ENCODE data around the gene FDCSP. TPM values are rescaled to one million over a fixed set of nuclear protein-coding genes. Genes with fewer than 3 reads are reported as not detected.

FDCSP gene
- polyA plus RNA-seq (2012; ENCODE audit: missing spikeins), result not detected

GRCh38 chr4:70225824-70226223 is at the start of gene FDCSP:
Gene FDCSP (plus strand): TSS chr4:70226124. CDS start chr4:70231195, 5,071 bp downstream.
- FAIRE-seq, result no peak
- no peak for DNase-seq (ENCODE audit: insufficient read length)
- TF ChIP-seq TAF1 (IDR thresholded peaks at IDR 0.05; ENCODE audit: borderline replicate concordance, low read depth, low read length), result no peak
- no peak for TF ChIP-seq POLR2AphosphoS5 (IDR thresholded peaks at IDR 0.05; ENCODE audit: low read depth, low read length)
- TF ChIP-seq POLR2A (IDR thresholded peaks at IDR 0.05; ENCODE audit: low read depth, low read length), result no peak

GRCh38 chr4:70177090-70177489 is 48.8 kb upstream of the FDCSP start:
- DNase-seq (ENCODE audit: insufficient read length) (no peak), FAIRE-seq (no peak)
- TF ChIP-seq TAF1 (IDR thresholded peaks at IDR 0.05; ENCODE audit: borderline replicate concordance, low read depth, low read length), result no peak
- no peak for TF ChIP-seq POLR2A (IDR thresholded peaks at IDR 0.05; ENCODE audit: low read depth, low read length)
- TF ChIP-seq POLR2AphosphoS5 (IDR thresholded peaks at IDR 0.05; ENCODE audit: low read depth, low read length), result no peak

GRCh38 chr4:70178075-70178660 is 47.8 kb upstream of the FDCSP start:
- DNase-seq (ENCODE audit: insufficient read length) (no peak), FAIRE-seq (no peak)
- TF ChIP-seq POLR2A (IDR thresholded peaks at IDR 0.05; ENCODE audit: low read depth, low read length), result no peak
- no peak for TF ChIP-seq TAF1 (IDR thresholded peaks at IDR 0.05; ENCODE audit: borderline replicate concordance, low read depth, low read length)
- no peak for TF ChIP-seq POLR2AphosphoS5 (IDR thresholded peaks at IDR 0.05; ENCODE audit: low read depth, low read length)

- no peak for TF ChIP-seq POLR2AphosphoS5 (IDR thresholded peaks at IDR 0.05; ENCODE audit: low read depth, low read length)
- no peak for TF ChIP-seq TAF1 (IDR thresholded peaks at IDR 0.05; ENCODE audit: borderline replicate concordance, low read depth, low read length)
- TF ChIP-seq POLR2A (IDR thresholded peaks at IDR 0.05; ENCODE audit: low read depth, low read length), result no peak
- DNase-seq (ENCODE audit: insufficient read length), result no peak
- FAIRE-seq, result no peak
Observed at GRCh38 chr4:70179811-70180210, 46.1 kb upstream of the FDCSP start.

- TF ChIP-seq TAF1 (IDR thresholded peaks at IDR 0.05; ENCODE audit: borderline replicate concordance, low read depth, low read length) (no peak), POLR2A (IDR thresholded peaks at IDR 0.05; ENCODE audit: low read depth, low read length) (no peak), POLR2AphosphoS5 (IDR thresholded peaks at IDR 0.05; ENCODE audit: low read depth, low read length) (no peak)
- DNase-seq (ENCODE audit: insufficient read length) (no peak), FAIRE-seq (no peak)
Observed at GRCh38 chr4:70181864-70182263, 44.1 kb upstream of the FDCSP start.

GRCh38 chr4:70182517-70183167 is 43.3 kb upstream of the FDCSP start:
- FAIRE-seq, result peak; percentile 61
- no peak for DNase-seq (ENCODE audit: insufficient read length)
- no peak for TF ChIP-seq TAF1 (IDR thresholded peaks at IDR 0.05; ENCODE audit: borderline replicate concordance, low read depth, low read length)
- TF ChIP-seq POLR2A (IDR thresholded peaks at IDR 0.05; ENCODE audit: low read depth, low read length), result no peak
- TF ChIP-seq POLR2AphosphoS5 (IDR thresholded peaks at IDR 0.05; ENCODE audit: low read depth, low read length), result no peak

- TF ChIP-seq POLR2AphosphoS5 (IDR thresholded peaks at IDR 0.05; ENCODE audit: low read depth, low read length), result no peak
- no peak for TF ChIP-seq POLR2A (IDR thresholded peaks at IDR 0.05; ENCODE audit: low read depth, low read length)
- no peak for TF ChIP-seq TAF1 (IDR thresholded peaks at IDR 0.05; ENCODE audit: borderline replicate concordance, low read depth, low read length)
- no peak for DNase-seq (ENCODE audit: insufficient read length)
Observed at GRCh38 chr4:70183168-70183939, 42.6 kb upstream of the FDCSP start.

GRCh38 chr4:70183940-70184246 is 42.0 kb upstream of the FDCSP start:
- no peak for FAIRE-seq
- DNase-seq (ENCODE audit: insufficient read length), result no peak
- TF ChIP-seq POLR2A (IDR thresholded peaks at IDR 0.05; ENCODE audit: low read depth, low read length) (no peak), POLR2AphosphoS5 (IDR thresholded peaks at IDR 0.05; ENCODE audit: low read depth, low read length) (no peak), TAF1 (IDR thresholded peaks at IDR 0.05; ENCODE audit: borderline replicate concordance, low read depth, low read length) (no peak)

More at GRCh38 chr4:70183168-70183939, 42.6 kb upstream of the FDCSP start:
- FAIRE-seq, result no peak

GRCh38 chr4:70187216-70187615 is 38.7 kb upstream of the FDCSP start:
- TF ChIP-seq POLR2A (IDR thresholded peaks at IDR 0.05; ENCODE audit: low read depth, low read length), result no peak
- TF ChIP-seq POLR2AphosphoS5 (IDR thresholded peaks at IDR 0.05; ENCODE audit: low read depth, low read length), result no peak
- no peak for TF ChIP-seq TAF1 (IDR thresholded peaks at IDR 0.05; ENCODE audit: borderline replicate concordance, low read depth, low read length)
- no peak for FAIRE-seq
- no peak for DNase-seq (ENCODE audit: insufficient read length)

- DNase-seq (ENCODE audit: insufficient read length) (no peak), FAIRE-seq (no peak)
- TF ChIP-seq TAF1 (IDR thresholded peaks at IDR 0.05; ENCODE audit: borderline replicate concordance, low read depth, low read length) (no peak), POLR2A (IDR thresholded peaks at IDR 0.05; ENCODE audit: low read depth, low read length) (no peak), POLR2AphosphoS5 (IDR thresholded peaks at IDR 0.05; ENCODE audit: low read depth, low read length) (no peak)
Observed at GRCh38 chr4:70190579-70190978, 35.3 kb upstream of the FDCSP start.

- TF ChIP-seq TAF1 (IDR thresholded peaks at IDR 0.05; ENCODE audit: borderline replicate concordance, low read depth, low read length) (no peak), POLR2AphosphoS5 (IDR thresholded peaks at IDR 0.05; ENCODE audit: low read depth, low read length) (no peak), POLR2A (IDR thresholded peaks at IDR 0.05; ENCODE audit: low read depth, low read length) (no peak)
- no peak for FAIRE-seq
- no peak for DNase-seq (ENCODE audit: insufficient read length)
Observed at GRCh38 chr4:70191647-70192046, 34.3 kb upstream of the FDCSP start.
